Jurkat, Clone E6-1 (cell line): Measurements from ENCODE around the gene TBCE.

Source experiments
- DNase-seq: peaks from one replicate; pipeline ENCODE4 v3.0.0-alpha.2; 2011; ENCODE audit warnings: low read depth, low spot score
- H3K4me3 ChIP-seq: 2 replicates; pipeline ENCODE4 v1.5.1; 2011; ENCODE audit warnings: mild to moderate bottlenecking, low read length, control low read depth, moderate library complexity

TBCE gene

DNA sequence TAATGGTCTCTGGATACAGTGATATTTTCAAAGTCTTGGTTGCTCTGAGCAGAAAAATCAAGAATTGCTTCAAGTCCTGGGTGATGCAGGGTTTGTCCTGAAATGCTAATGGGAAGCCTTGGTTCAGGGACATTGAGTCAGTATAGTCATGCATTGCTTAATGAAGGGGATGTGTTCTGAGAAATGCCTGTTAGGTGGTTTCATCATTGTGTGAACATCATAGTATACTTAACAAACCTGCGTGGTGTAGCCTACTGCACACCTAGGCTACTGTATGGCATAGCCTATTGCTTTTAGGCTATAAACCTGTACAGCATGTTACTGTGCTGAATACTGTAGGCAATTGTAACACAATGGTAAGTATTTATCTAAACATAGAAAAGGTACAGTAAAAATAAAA, 36.4 kb downstream of the TBCE start:
- no peak overlapping the region for H3K4me3 ChIP-seq
- DNase-seq: no peak

DNA sequence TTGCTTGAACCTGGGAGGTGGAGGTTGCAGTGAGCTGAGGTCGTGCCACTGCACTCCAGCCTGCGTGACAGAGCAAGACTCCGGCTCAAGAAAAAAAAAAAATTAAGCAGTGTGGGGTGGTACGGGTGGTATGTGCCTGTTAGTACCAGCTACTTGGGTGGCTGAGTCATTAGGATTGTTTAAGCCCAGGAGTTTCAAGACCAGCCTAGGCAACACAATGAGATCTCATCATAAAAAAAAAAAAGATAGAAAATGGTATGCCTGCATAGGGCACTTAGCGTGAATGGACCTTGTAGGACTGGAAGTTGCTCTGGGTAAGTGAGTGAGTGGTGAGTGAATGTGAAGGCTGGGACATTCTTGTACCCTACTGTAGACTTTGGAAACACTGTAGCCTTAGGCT, 37.0 kb downstream of the TBCE start:
- DNase-seq: no peak
- H3K4me3 ChIP-seq: no peak overlapping the region

DNA sequence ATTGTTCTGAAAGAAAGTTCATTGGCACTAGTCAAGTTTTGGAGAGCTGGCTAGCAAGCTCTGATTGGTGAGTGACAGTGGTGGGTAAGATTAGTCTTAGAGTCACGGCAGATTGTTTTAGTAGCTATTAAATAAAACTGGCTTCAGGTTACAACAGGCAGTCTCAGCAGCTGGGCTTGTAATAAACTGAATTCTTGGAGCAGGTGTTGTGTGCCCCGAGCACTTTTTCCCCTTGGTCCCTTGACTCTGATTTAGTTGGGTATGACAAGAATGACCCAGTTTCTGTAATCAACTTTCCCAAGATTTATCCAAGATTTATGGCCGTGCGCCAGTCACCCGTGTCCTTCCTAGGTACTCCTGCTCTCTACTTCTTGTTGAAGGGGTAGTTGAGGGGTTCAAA, 40.2 kb downstream of the TBCE start:
- no peak for DNase-seq
- no peak overlapping the region for H3K4me3 ChIP-seq

DNA sequence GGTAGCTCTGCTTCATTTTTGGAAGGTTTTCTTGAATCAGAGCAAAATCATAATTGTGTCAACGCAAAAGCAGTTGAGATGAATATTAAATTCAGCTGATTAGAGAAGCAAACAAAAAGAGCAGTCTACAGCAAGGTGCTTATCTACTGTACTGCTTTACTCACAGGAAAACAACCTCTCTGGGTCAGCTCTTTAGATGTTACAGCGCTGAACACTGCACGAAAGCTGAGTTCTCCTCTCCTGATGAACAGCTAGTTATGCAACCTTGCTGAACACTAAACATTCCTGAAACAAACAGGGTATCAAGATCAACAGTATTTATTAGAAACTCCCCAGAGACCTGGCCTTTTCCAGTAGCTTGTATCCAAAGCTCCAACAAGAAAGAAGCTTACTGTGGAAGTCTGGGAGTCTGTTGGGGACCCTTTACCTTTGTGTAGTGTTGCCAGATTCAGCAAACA, 41.3 kb downstream of the TBCE start:
- DNase-seq: no peak
- H3K4me3 ChIP-seq: no peak overlapping the region

DNA sequence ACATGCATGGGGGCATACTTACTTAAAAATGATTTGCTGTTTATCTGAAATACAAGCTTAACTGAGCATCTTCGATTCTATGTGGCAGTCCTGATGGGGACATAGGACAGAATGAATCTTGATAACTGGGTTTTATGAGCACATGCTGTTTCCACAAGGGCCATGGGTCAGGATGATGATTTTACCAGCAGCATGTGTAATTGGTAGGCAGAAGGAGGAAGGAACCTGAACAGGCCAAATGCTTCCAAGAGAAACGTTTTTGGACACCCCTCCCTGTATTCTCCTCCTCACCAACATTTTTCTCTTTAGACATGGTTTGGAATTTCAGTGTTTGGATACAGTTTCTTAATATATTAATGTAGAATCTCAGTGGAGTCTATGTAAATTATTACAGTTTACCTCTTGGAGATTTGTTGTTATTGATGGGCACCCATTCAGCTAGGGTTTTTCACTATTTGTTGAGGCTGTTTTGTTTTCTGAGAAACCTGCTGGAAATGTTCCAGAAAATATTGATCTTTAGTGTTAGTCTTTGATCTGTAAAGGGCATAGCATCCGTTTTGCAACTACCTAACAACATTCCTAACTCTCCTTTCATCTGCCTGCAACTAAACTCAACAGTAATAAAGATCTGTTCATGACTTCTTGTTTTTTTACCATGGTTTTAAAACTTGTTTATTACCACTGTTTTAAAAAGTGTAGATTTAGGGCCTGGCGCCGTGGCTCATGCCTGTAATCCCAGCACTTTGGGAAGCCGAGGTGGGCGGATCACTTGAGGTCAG, 42.0 kb downstream of the TBCE start:
- DNase-seq: no peak
- H3K4me3 ChIP-seq: no peak overlapping the region

DNA sequence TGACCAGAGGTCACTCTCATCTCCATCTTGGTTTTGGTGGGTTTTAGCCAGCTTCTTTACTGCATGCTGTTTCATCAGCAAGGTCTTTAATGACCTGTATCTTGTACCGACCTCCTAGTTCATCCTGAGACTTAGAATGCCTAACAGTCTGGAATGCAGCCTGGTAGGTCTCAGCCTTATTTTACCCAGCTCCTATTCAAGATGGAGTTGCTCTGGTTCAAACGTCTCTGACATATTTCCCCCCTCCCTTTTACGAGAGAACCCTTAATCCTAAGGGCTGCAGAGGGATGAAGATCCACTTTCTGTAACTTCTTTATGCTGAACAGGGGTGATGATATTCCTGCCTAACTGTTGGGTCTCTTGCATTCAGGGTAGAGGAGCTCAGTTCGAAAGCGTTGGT, 43.2 kb downstream of the TBCE start:
- DNase-seq: no peak
- H3K4me3 ChIP-seq: no peak overlapping the region

DNA sequence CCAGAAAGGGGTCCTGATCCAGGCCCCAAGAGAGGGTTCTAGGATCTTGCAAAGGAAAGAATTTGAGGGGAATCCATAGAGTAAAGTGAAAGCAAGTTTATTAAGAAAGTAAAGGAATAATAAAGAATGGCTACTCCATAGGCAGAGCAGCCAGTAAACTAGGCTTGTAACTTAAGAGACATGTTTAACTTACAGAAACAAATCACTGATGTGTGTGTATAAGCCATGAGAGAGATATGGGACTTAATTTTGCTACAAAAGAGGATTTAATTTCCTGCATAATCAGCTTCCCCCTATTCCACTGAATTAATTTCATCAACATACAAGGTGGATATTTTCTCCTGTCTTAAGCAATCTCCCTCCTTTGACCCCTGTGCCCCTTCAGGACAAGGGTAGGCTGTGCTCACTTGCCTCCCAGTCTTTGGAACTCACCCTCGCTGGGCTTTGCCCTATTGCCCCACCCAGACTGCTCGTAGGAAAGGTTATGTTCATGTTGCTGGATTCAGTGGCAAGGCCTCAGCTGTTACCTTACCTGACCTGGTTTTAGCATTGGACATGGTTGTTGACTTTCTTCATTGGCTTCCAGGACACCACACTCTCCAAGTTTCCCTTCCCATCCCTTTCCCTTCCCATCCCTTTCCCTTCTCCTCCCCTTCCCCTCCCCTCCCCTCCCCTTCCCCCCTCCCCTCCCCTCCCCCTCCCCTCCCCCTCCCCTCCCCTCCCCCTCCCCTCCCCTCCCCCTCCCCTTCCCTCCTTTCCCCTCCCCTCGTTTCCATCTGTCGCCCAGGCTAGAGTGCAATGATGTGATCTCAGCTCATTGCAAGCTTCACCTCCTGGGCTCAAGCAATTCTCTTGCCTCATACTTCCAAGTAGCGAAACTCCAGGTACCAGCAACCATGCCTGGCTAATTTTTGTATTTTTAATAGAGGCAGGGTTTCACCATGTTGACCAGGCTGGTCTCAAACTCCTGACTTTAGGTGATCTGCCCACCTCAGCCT, 44.6 kb downstream of the TBCE start:
- H3K4me3 ChIP-seq: no peak overlapping the region
- no peak for DNase-seq

DNA sequence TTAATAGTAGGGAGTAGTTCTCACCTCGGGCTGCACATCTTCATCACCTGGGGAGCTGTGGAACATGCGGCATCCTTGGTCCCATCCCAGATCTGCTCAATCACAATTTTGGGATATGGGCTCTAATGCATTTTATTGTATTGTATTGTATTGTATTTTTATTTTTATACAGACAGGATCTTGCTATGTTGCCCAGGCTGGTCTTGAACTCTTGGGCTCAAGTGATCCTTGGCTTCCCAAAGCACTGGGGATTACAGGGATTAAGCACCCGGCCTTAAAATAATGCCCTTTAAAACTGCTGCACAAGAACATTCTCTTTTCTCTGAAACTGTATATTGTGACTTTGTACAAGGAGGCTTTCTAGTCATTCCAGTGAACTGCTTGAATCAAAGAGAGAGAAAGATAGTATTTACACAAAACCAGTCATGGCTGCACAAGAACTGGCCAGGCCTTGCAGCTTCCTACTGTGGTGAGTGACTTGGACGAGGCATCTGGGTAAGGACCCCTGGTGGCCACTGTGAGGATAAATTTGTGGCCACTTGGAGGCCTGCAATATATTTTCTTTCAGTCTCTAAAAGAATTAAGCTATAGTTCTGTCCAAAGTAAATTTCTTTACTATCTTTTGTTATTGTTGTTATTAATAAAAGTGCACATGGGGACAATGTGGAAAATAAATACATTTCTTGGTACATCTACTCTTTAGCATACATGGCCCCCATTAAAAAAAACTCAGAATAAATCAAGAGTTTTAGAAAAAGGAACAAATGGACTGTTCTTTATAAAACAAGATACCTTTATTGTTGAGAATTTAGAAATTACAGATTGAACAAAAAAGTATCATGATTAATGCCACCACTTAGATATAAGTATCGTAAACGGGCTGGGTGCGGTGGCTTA, 48.0 kb downstream of the TBCE start:
- no peak overlapping the region for H3K4me3 ChIP-seq
- peak; percentile 65 for DNase-seq

DNA sequence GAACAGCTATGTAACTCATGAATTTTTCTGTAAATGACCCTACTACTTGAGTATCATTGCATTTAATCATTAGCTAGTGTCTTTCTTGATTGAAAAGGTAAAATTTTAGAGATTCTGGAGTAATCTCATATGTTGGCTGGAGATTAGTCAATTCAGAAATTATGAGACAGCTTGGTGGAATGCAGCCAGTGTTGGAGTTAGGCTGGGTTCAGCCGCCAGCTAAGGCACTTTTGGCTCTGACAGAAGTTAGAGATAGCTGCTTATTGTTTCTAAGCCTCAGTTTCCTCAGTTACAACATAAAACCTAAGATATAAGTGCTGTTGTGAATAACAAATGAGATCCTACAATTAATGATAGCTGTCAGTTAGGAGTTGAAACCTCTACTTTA, 49.4 kb downstream of the TBCE start:
- H3K4me3 ChIP-seq: no peak overlapping the region
- DNase-seq: no peak

DNA sequence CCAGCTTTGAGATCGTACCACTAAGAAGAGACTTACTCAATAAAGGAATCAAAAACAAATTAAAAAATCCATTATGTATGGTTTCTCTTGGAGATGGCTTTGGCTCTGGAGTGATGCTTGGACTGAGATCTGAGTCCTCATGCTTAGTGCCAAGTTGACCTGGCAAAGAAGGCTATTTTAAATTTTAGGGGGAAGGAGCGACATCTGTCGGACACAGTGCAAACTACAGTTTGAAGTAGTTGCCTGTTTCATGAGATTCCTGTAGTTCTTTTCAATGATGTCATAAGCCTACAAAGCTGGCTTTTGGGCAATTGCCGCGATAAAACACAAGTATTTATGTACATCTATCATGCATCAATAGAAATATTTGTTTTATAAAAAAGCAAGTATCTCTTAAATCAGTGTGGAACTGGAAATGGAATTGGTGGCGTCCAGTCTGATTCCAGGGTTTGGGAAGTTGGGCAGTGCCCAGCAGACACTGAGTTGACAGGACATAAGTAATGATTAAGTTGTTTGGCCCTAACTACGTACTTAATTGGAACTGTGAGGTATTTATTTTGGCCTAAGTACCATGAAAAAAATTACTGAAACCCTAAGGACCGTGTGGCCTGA, 50.0 kb downstream of the TBCE start:
- DNase-seq: peak; percentile 65
- H3K4me3 ChIP-seq: no peak overlapping the region

DNA sequence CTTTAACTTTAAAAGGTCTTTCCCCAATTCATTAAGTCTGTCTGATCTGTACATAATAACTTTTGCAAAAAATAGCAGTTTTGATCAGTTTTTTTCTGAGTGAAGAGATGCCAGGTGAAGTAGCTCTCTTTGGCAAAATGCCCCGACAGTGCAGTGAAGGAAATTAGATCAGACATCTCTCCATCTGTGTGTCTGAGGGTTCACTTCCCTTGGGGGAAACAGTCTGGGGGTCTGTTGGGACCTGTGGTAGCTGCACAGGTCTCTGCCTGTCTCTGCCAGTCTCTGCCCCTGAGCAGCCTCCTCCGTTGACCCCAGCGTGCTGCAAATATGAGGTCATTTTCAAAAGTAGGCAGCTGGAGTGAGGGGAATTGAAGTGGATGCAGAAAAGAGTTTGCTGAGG, 54.5 kb downstream of the TBCE start:
- peak; percentile 77 for DNase-seq
- no peak overlapping the region for H3K4me3 ChIP-seq

DNA sequence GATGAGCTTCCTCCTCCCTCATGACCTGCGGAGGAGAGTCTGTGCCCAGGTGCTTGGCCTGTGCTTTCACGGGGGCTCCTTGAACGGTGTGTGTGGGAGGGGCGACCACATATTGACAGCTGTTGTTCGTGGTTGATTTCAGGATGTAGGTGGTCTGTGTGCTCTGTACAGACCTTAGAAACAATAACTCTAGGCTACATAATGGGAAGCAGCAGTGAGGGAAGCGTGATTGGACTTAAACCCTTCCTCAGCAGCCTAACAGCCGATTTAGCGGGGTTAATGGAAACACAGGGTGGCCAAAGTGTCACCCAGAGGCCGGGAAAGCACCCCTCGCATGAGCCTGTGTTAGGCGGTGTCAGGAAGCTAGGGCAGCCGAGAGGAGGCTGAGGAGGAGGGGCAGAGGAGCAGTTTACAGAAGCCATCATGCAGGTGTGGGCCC, 56.0 kb downstream of the TBCE start:
- peak overlapping the region; percentile 52 for H3K4me3 ChIP-seq
- DNase-seq: peak; percentile 89

DNA sequence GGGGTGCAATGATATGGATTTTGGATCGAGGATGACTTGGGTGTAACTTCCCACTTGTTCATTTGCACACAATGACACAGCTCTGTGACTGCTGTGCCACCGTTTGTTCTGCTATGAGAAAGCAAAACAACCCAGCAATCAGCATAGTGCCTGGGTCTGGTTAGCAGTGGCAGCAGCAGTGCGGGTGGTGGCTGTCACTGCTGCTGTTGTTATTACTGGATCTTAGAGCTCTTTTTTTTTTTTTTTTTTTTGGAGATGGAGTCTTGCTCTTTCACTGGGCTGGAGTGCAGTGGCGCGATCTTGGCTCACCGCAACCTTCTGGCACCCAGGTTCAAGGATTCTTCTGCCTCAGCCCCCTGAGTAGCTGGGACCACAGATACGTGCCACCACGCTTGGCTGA, 56.9 kb downstream of the TBCE start:
- peak overlapping the region; percentile 52; the same call in 1 of the 2 replicates for H3K4me3 ChIP-seq
- DNase-seq: no peak

DNA sequence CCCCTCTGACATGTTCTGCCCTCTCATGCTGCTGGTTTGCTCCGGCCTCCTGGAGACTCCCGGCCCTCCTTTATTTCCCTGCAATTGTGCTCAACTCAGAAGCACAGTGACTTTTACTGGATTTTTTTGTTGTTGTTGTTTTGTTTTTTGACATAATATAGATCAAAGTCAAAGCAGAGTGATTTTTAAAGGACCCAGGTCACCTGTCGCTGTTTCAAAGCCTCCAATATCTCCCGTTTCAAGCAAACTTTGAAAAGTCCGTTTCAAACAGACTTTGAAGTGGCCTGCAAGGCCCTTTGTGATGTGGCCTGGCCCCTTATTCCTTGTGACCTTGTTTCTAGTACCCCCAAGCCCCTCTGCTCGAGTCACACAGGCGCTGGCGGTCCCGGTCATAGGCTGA, 58.1 kb downstream of the TBCE start:
- DNase-seq: no peak
- no peak overlapping the region for H3K4me3 ChIP-seq

DNA sequence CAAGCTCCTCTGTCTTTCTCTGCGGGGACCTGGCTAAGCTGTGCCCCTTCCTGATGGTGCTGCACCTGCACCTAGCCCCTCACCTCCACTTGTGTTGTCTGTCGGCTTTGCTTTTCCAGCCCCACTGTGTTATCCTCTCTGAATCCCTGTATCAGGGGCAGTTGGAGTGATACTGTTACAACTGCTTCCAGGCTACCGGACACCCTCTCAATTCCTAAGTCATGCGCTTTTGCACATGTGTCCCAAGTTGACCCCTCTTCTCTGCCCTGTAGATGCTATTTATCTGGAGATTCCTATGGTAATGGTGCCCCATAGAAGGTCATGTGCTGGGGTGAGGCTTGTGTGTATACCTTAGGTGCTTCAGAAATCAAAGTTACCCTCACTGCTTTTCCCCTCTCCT, 58.9 kb downstream of the TBCE start:
- H3K4me3 ChIP-seq: no peak overlapping the region
- no peak for DNase-seq

DNA sequence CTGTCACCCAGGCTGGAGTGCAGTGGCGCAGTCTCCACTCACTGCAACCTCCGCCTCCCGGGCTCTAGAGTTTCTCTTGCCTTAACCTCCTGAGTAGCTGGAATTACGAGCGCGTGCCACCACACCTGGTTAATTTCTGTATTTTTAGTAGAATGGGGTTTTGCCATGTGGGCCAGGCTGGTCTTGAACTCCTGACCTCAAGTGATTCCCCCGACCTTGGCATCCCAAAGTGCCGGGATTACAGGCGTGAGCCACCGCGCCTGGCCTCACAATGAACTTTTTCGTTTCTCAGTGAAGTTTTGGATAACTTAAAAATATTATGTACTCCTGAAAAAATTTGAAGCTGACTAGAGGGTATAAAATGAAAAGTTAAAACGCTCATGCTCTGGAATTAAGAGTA, 59.5 kb downstream of the TBCE start:
- no peak overlapping the region for H3K4me3 ChIP-seq
- no peak for DNase-seq

DNA sequence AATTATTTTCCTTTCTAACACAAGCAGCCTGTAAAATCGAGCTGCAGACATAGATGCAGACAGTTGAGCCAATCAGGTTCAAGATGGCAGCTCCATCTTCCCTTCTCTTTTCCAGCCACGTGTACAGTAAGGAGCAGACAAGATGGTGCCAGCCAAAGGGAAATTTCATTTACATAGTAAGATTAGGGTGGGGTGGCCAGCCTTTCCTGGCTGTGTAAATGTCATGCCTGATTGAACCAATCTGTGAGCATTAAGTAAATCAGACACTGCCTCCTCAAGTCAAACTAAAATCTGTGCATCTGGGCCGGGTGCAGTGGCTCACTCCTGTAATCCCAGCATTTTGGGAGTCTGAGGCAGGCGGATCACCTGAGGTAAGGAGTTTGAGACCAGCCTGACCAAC, 60.2 kb downstream of the TBCE start:
- DNase-seq: no peak
- H3K4me3 ChIP-seq: no peak overlapping the region

DNA sequence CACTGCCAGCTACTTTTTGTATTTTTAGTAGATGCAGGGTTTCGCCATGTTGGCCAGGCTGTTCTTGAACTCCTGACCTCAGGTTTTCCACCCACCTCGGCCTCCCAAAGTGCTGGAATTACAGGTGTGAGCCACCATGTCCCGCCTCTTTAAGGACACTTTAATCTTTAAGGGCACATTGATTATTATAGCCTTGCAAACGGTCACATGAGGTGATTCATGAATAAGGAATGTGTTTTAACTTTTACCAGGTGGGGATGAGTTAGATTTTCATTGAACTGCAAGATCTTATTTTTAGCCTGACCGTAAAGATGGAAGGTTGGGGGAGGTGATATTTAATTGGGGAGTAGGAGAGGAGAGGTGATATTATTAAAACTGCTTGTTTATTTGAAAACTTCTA, 61.9 kb downstream of the TBCE start:
- DNase-seq: no peak
- no peak overlapping the region for H3K4me3 ChIP-seq

DNA sequence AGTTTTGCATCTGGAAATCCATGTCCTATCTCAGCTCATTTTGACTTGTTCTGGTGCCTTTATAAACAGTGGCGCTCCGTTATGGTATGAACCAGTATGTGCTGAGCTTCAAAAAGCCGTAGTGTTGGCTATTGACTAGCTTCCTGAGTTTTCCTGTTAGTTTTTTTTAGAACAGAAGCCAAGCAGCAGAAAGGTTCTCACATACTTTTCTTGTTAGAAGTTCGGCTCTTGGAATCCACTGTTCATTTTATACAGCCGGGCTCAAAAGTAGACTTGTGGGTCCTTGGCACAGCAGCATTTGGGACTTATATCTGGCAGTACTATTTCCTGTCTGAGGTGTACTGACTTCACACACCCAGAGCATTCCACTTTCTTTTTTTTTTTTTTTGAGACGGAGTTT, 63.8 kb downstream of the TBCE start:
- no peak for DNase-seq
- no peak overlapping the region for H3K4me3 ChIP-seq
